T47D (cell line): ENCODE measurements around the gene CFAP74.

Experiments used
- DNase-seq, 2 experiments: peaks; one replicate each; pipeline versions ENCODE4 v3.0.0 to v3.0.0-alpha.2; 2011 to 2012; ENCODE audit warnings: low read depth in 1 of 2, low spot score in 1 of 2
- JUND ChIP-seq: IDR thresholded peaks from 2 replicates; pipeline ENCODE4 v1.6.1; 2012; ENCODE audit warnings: low read depth
- in situ Hi-C: cut with HindIII; loops from 2 replicates; pipeline ENCODE4 v1.10.0; 2016; ENCODE audit warnings: low sequenced_read_pairs, low pct_unique_long_range_greater_than_20kb

The CFAP74 gene

GRCh38 chr1:1948783-1949182 is 54.8 kb downstream of the CFAP74 start:
- in situ Hi-C loops = no loop called here
- no peak for DNase-seq
- no peak for TF ChIP-seq JUND

GRCh38 chr1:1947493-1947892 is 56.1 kb downstream of the CFAP74 start:
- no peak for TF ChIP-seq JUND
- in situ Hi-C loops = no loop called here
- peak in 1 of 2 experiments; percentile 52 for DNase-seq

- no peak for DNase-seq
- in situ Hi-C loops = no loop called here
- no peak for TF ChIP-seq JUND
Measured at GRCh38 chr1:1946540-1946939, 57.0 kb downstream of the CFAP74 start.

- TF ChIP-seq JUND = no peak
- DNase-seq = no peak
- in situ Hi-C loops = no loop called here
Measured at GRCh38 chr1:1945782-1946393, 57.7 kb downstream of the CFAP74 start.

GRCh38 chr1:1943834-1944570 is 59.6 kb downstream of the CFAP74 start:
- in situ Hi-C loops = no loop called here
- no peak for TF ChIP-seq JUND
- peak; percentile 51 to 57 for DNase-seq

GRCh38 chr1:1942753-1943656 is 60.6 kb downstream of the CFAP74 start:
- DNase-seq = no peak
- in situ Hi-C loops = no loop called here

GRCh38 chr1:1941868-1942752 is 61.5 kb downstream of the CFAP74 start:
- DNase-seq = no peak
- no peak for TF ChIP-seq JUND
- in situ Hi-C loops = no loop called here

More at GRCh38 chr1:1942753-1943656, 60.6 kb downstream of the CFAP74 start:
- no peak for TF ChIP-seq JUND

GRCh38 chr1:1941211-1941841 is 62.3 kb downstream of the CFAP74 start:
- no peak for DNase-seq
- in situ Hi-C loops = no loop called here
- no peak for TF ChIP-seq JUND

GRCh38 chr1:1940123-1940425 is 63.5 kb downstream of the CFAP74 start:
- in situ Hi-C loops = no loop called here
- no peak for TF ChIP-seq JUND
- DNase-seq = no peak

- no peak for TF ChIP-seq JUND
- DNase-seq = no peak
- in situ Hi-C loops = no loop called here
Measured at GRCh38 chr1:1939296-1940122, 64.1 kb downstream of the CFAP74 start.
